Measurements from ENCODE around the gene FCRL4. TPM values are rescaled to one million over a fixed set of nuclear protein-coding genes. Genes with fewer than 3 reads are reported as not detected.

FCRL4 gene
- polyA plus RNA-seq, 6 donors from 2014 or later: 0.08 to 0.23 (median 0.09) TPM; not detected in 3

DNA sequence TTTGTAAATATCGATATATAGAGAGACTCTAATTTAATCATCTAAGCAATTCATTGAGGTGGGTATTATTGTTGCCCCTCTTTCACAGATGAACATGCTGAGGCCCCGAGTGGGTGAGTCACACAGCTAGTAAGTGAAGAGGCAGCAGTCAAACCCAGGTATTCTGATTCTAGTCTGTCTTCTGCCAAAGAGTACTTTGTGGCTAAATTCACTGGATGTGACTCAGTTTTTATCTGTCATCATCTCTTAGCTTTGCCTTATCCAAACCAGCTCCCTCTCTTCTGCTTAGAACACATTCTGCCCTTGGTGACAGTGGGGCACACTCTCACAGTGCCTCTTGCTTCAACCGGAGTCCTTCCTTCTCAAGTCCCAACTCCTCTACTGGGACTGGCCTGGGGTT, 57.0 kb downstream of the FCRL4 start:
- peaks cover 32 to 52% of the 10 kb centered on the region in 2 donors for H3K36me3 Mint-ChIP-seq
- H3K9me3 Mint-ChIP-seq: no peaks in the 10 kb centered on the region
- H3K27me3 Mint-ChIP-seq: no peaks in the 10 kb centered on the region
- ATAC-seq (ENCODE audit: low read depth in 2 of 2): no peak
- H3K27ac Mint-ChIP-seq: peak overlapping the region in 2 of 6 donors; percentile 26 to 77
- no peak for DNase-seq
- peaks cover 27 to 57% (median 38%) of the 10 kb centered on the region in 3 donors for H3K4me1 Mint-ChIP-seq
- peak overlapping the region in 5 of 8 donors; percentile 3 to 72 (median 44) for H3K4me3 Mint-ChIP-seq

DNA sequence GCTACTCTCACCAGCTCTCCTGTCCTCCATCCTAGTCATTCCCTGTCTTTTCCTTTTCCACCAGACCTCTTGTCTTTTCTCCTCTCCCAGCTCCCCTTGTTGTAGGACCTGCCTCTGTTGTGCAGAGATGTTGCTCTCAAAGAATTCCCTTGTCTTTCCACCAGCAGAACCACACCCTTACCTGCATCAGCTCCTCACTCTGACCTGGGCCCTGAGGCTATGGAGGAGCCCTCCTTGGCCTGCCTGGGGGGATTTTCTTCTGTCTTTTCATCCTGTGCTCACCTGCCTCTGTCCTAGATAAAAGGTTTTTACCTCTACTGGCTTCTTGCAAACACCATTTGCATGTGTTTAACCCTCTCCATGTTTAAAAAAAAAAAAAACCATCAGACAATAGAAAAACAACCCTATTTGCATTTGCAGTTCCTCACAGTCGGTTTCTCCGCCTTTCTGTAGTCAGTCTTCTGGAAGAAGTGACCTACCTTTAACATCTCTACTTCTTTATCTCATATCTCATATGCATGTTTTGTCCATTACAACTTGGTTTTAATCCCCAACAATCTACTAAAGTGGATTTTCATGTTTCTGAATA, 57.6 kb downstream of the FCRL4 start:
- H3K27me3 Mint-ChIP-seq: no peaks in the 10 kb centered on the region
- peak overlapping the region in 5 of 8 donors; percentile 19 to 67 (median 61) for H3K4me3 Mint-ChIP-seq
- DNase-seq: no peak
- H3K9me3 Mint-ChIP-seq: no peaks in the 10 kb centered on the region
- peak in 1 of 2 donors; percentile 27 for ATAC-seq (ENCODE audit: low read depth in 2 of 2)
- H3K27ac Mint-ChIP-seq: peak overlapping the region; percentile 3 to 93 (median 49)
- H3K36me3 Mint-ChIP-seq: peaks cover 34 to 55% of the 10 kb centered on the region in 2 donors
- peaks cover 27 to 57% (median 38%) of the 10 kb centered on the region in 3 donors for H3K4me1 Mint-ChIP-seq

GRCh38 chr1:157539568-157539967, 58.3 kb downstream of the FCRL4 start:
- no peaks in the 10 kb centered on the region for H3K27me3 Mint-ChIP-seq
- DNase-seq (no peak), ATAC-seq (ENCODE audit: low read depth in 2 of 2) (no peak)
- H3K4me3 Mint-ChIP-seq: no peak overlapping the region
- peaks cover 37 to 59% of the 10 kb centered on the region in 2 donors for H3K36me3 Mint-ChIP-seq
- peak overlapping the region in 4 of 6 donors; percentile 3 to 93 (median 78) for H3K27ac Mint-ChIP-seq
- no peaks in the 10 kb centered on the region for H3K9me3 Mint-ChIP-seq
- peaks cover 27 to 57% (median 38%) of the 10 kb centered on the region in 3 donors for H3K4me1 Mint-ChIP-seq

- Mint-ChIP-seq H3K4me3 (no peak overlapping the region), H3K27me3 (no peaks in the 10 kb centered on the region), H3K4me1 (peaks cover 0 to 16% (median 4%) of the 10 kb centered on the region in 3 donors), H3K36me3 (peaks cover 46 to 54% of the 10 kb centered on the region in 2 donors), H3K9me3 (no peaks in the 10 kb centered on the region), H3K27ac (peak overlapping the region in 2 of 6 donors; percentile 3 to 8)
- ATAC-seq (ENCODE audit: low read depth in 2 of 2) (no peak), DNase-seq (no peak)
Observed at GRCh38 chr1:157532569-157532968, 65.3 kb downstream of the FCRL4 start.

GRCh38 chr1:157523774-157524493, 74.0 kb downstream of the FCRL4 start:
- ATAC-seq (ENCODE audit: low read depth in 2 of 2): no peak

More at GRCh38 chr1:157523774-157524493, 74.0 kb downstream of the FCRL4 start:
- Mint-ChIP-seq H3K27me3 (no peaks in the 10 kb centered on the region), H3K9me3 (no peaks in the 10 kb centered on the region), H3K27ac (peak overlapping the region in 5 of 6 donors; percentile 17 to 82 (median 65)), H3K36me3 (peaks cover 18 to 24% of the 10 kb centered on the region in 2 donors), H3K4me3 (no peak overlapping the region), H3K4me1 (peaks cover 0 to 7% (median 2%) of the 10 kb centered on the region in 3 donors)
- DNase-seq: no peak

Other genes starting within 250 kb of the FCRL4 start
- gene FCRL5, start 45.6 kb downstream of the FCRL4 start, polyA plus RNA-seq (ENCODE audit: low read depth in 6 of 6): 100 to 1,000 TPM in 2 of 6 donors, 10 to 100 TPM in 4; 31.3 to 138 (median 82.3) TPM
- 100 to 1,000 TPM; 129 to 322 (median 238) TPM for gene FCRL3, start 102.7 kb upstream of the FCRL4 start, polyA plus RNA-seq (ENCODE audit: low read depth in 6 of 6)
- gene FCRL2, start 179.0 kb upstream of the FCRL4 start, polyA plus RNA-seq (ENCODE audit: low read depth in 6 of 6): 10 to 100 TPM; 26.1 to 98.4 (median 41.4) TPM
- gene FCRL1, start 222.0 kb upstream of the FCRL4 start, polyA plus RNA-seq (ENCODE audit: low read depth in 6 of 6): 100 to 1,000 TPM; 294 to 743 (median 458) TPM
- gene CD5L, start 243.7 kb upstream of the FCRL4 start, polyA plus RNA-seq (ENCODE audit: low read depth in 6 of 6): not detected